Activated CD4-positive, alpha-beta T cell treated with anti-CD3 and anti-CD28 coated beads, Interleukin-2, amount 50 U/mL, for 48 hours (primary cell): ENCODE results near the gene KCNQ1.
"Not testable (repeated sequence)": the region's sequence is repeated elsewhere in the genome, so short reads cannot be mapped to it uniquely, and the experiment has no call there.

Source experiments
- DNase-seq, 2 experiments: peaks; one replicate each; pipeline ENCODE4 v3.0.0-alpha.2; 2020

The KCNQ1 gene

GRCh38 chr11:2477936-2478335 lies 33.1 kb downstream of the KCNQ1 start:
- DNase-seq, result no peak

GRCh38 chr11:2480067-2480873 lies 35.5 kb downstream of the KCNQ1 start:
- not testable (repeated sequence) for DNase-seq

- DNase-seq, result no peak
Observed at GRCh38 chr11:2480874-2481220, 36.0 kb downstream of the KCNQ1 start.

- peak; percentile 15 to 23 for DNase-seq
Observed at GRCh38 chr11:2481253-2481652, 36.4 kb downstream of the KCNQ1 start.

GRCh38 chr11:2482204-2482603 lies 37.4 kb downstream of the KCNQ1 start:
- no peak for DNase-seq

GRCh38 chr11:2482745-2483144 lies 37.9 kb downstream of the KCNQ1 start:
- DNase-seq, result no peak

GRCh38 chr11:2483426-2483825 lies 38.6 kb downstream of the KCNQ1 start:
- DNase-seq, result no peak

GRCh38 chr11:2484576-2485125 lies 39.8 kb downstream of the KCNQ1 start:
- DNase-seq, result no peak

- no peak for DNase-seq
Observed at GRCh38 chr11:2488004-2488403, 43.2 kb downstream of the KCNQ1 start.

GRCh38 chr11:2489083-2489482 lies 44.3 kb downstream of the KCNQ1 start:
- no peak for DNase-seq

GRCh38 chr11:2497951-2498350 lies 53.1 kb downstream of the KCNQ1 start:
- DNase-seq, result not testable (repeated sequence)

- no peak for DNase-seq
Observed at GRCh38 chr11:2498750-2499149, 53.9 kb downstream of the KCNQ1 start.

GRCh38 chr11:2507212-2507901 lies 62.5 kb downstream of the KCNQ1 start:
- DNase-seq, result no peak

GRCh38 chr11:2507945-2508749 lies 63.3 kb downstream of the KCNQ1 start:
- DNase-seq, result no peak

GRCh38 chr11:2508793-2509192 lies 64.0 kb downstream of the KCNQ1 start:
- DNase-seq, result no peak

GRCh38 chr11:2509481-2510001 lies 64.7 kb downstream of the KCNQ1 start:
- DNase-seq, result no peak

- DNase-seq, result no peak
Observed at GRCh38 chr11:2510626-2511402, 66.0 kb downstream of the KCNQ1 start.

GRCh38 chr11:2511421-2512369 lies 66.9 kb downstream of the KCNQ1 start:
- peak in 1 of 2 experiments; percentile 0 for DNase-seq

GRCh38 chr11:2512431-2513407 lies 67.9 kb downstream of the KCNQ1 start:
- peak in 1 of 2 experiments; percentile 1 for DNase-seq

GRCh38 chr11:2513441-2513840 lies 68.6 kb downstream of the KCNQ1 start:
- no peak for DNase-seq
